Glomerular endothelial cell (primary cell): ENCODE measurements around the gene ZFPL1. TPM values are rescaled to one million over a fixed set of nuclear protein-coding genes. Genes with fewer than 3 reads are reported as not detected.

Experiments
- DNase-seq: peaks from one replicate; pipeline ENCODE4 v3.0.0-alpha.2; 2011; ENCODE audit warnings: low read depth, low spot score; ENCODE audit errors: extremely low read depth
- total RNA-seq: library from RNA; depleted of rRNA; stranded (reverse); fragments of >200 nt; gene quantifications from 2 replicates; pipeline ENCODE4 v1.2.3, GENCODE V29; 2015

The ZFPL1 gene
- total RNA-seq, 1 donor from 2014 or later = 49.8 TPM

DNA sequence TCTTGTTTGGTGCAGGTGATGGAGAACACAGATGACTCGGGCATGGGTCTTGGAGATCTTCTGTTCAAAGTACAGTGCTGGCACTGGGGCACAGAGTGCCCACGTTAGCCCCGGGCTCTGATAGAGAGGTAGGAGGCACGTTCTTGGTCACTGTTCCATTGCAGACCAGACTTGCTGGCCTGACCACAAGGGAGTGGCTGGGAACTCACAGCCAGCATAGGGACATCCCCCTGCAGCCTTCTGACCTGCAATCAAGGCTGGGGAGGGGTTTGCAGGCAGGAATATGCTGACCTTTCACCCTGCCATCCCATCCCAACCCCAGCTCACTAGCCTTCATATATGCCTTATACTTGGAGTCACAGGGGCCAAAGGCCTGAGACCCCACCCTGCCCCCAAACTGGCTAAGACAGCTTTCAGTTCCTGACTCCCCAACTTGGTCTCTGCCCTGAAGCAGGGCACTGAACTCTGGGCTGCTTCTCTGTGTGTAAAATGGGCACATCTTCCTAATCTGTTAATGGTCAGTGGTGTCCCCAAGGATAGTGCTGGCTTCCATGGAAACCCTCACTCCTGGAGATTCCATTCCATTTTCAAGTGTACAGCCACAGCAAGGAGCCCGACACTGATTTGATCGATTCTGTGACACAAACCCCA is 42.7 kb downstream of the ZFPL1 start:
- no peak for DNase-seq

DNA sequence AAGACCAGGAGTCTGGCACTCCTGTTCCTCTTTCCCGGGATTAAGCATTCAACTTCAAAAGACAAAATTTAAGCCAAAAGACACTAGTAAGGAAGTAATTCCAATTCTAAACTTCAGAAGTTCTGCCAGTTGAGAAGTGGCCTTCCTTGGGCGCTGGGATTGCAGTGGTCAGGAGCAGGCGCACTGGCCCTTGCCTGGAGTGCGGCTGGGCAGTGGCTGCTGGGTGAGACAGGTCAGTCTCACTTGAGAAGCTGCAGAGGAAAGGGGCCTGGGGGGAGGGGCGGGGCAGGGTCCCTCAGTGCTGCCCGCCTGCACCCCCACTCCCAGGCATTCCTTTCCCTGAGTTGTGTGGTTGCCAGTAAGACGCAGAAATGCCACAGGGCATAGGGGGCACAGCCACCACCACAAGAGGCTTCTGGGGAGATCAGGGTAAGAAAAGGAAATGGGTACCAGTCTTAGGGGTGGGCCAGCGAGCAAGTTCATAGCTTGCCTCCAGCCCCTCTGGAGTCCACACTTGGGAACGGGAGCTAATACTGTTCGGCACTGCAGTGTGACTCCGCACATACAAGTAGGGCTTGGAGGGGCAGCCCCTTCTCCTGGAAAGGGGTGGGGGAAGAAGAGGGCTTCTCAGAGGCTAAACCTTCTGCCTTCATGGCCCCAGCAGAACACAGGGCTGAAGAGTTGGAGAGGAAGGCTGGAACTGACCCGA is 43.6 kb downstream of the ZFPL1 start:
- DNase-seq = no peak

DNA sequence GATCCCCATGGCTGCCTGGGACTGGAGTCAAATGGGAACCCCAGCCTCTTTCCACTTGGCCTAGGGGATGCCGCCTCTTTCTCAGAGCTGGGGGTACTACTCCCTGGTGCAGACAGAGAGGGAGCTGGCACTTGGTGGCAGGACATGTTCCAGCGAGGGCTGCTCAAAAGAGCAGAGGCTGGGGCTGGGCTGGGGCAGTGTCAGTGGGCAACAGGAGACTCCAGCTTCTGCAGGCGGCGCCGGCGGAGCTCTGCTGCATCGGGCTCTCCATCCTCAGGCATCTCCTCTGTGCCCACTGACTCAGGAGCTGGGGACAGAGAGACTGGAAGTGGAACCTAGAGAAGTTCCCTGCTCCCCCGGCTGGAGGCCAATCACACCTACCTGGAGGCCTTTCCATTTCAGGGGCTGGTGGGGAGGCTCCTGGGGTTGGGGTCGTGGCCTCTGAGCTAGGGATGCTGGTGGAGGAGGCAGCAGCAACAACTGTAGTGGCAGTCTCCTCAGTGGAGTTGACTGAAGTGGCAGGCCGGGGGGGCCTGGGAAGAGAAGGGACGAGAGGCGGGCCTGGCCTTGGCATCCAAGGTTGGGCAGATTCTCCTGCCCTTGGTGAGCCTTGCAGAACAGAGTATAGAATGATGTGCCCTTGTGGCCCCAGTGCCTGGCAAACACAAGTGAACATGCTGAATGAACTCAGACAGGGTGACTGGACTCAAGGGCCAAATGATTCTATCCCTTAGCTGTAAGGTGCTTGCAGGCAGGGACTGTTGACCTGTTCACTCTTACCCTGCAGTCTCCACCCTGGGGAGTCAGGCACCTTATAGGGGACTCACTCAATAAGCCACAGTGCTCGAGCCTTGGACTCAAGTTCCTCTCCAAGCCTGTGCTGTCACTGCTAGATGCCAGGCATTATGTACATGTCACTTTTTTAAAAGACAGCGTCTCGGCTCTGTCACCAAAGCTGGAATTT is 44.4 kb downstream of the ZFPL1 start:
- no peak for DNase-seq

DNA sequence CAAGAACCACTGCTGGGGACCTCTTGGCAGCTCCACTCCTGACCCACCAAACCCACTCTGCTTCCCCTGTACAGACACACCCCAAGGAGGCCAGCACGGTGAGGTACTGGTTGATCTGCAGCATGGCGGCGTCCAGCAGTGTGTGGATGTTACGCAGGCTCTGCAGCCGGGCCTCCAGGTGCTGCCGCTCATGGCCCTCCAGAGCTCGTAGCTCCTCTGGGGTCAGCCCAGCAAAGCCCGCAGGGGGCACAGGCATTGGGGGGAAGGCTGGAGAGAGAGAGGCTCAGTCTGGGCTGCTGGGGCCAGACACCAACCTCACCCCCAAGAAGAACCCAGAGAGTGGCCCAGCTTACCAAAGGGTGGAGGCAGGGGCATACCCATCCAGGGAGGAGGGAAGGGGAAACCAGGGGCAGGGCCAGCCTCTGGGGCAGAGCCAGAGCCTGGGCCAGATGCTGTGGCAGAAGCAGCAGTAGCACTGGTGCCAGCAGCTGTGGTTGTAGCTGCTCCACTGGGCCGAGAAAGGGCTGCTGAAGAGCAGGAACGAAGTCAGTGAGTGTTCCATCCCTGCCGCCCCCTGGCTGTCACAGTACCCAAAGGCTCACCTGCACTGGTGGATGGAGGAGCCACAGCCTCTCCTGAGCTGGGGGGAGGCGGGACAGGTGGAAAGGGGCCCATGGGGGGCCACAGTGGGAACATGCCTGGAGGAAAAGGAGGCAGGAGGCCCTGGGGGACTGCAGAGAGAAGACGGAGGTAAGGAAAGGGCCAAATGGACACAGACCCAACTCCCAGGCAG is 45.8 kb downstream of the ZFPL1 start:
- DNase-seq = no peak

DNA sequence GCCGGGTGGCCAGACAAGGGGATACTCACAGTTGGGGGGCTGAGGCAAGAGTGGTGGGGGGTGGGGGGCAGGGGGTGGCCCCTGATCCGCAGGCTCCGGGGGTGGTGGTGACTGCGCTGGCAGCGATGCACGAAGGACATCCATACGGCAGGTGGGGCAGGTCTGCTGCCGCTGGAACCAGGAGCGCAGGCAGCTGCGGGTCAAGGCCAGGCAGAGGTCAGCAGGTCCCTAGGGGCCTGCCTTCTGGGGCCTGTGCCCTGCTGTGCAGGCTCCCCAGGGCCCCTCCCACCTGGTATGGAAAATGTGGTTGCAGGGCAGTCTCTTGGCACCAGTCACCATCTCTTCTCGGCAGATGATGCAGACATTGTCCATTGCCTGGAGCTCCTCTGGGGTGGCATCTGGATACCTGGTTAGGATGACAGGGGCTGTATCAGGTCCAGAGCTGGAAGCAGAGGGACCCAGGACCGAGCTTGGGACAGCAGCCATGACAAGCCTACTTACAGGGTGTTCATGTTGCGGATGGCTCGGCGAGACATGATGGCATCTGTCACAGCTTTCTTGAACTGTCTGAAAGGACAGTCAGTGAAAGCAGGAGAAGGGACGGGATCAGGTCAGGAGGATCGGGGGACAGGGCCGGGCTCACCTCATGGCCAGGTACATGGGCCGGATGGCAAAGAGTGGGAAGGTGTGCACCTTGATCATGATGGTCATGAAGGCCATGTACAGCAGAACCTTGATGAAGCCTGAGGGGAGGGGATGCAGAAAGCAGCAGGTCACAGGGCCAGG is 46.8 kb downstream of the ZFPL1 start:
- no peak for DNase-seq

GRCh38 chr11:65131417-65131776 is 47.4 kb downstream of the ZFPL1 start:
- no peak for DNase-seq

GRCh38 chr11:65131895-65132237 is 47.8 kb downstream of the ZFPL1 start:
- DNase-seq = no peak

DNA sequence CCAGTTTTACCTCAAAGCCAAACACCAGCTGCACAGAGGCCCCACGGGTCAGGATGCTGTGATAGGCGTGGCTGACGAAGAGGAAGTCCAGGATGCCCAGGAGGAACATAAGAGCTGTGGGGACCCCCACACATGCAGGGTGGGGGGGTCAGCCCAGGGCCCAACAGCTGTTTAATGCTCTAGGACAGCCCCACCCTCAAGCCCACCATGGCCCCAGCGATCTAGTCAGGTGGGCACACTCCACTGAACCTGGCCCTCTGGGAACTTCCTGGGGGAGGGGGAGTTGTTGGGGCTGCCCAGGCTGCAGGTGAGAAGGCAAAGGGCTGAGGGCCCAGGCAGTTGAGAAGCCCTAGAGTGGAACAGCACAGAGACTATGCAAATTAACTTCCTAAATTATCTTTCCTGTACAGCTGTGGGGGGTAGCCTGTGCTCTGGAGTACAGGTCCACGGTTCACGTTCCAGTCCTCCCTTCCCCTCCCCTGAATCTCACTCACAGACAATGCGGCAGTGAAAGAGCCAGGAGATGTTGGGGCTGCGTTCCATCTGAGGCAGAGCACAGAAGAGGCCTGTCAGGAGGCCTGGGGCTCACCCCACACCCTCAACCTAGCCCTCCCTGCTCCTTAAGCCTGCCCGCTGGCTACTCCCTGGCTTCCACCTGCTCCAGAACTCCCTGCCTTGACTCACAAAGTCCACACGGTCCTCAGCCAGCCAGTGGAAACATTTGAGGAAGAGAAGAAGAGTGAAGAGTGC is 48.4 kb downstream of the ZFPL1 start:
- DNase-seq = no peak

GRCh38 chr11:65132988-65133700 is 49.1 kb downstream of the ZFPL1 start:
- no peak for DNase-seq

DNA sequence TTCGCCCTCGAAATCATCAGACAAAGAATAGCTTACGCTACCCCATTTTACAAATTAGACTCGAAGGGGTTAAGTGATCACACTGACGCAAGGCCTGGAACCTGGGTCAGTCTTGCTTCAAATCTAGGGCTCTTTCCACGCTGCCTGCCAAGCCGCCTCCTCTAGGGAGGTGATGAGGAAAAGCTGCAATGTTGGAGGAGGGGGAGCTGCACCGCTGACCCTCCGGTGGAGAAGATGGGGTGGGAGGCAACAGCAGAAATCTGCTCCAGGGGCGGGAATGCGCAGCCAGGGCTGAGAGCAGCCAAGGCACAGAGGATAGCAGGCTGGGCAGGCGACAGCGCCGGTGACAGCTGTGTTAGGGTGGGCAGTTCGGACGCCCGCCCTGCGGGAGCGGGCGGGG is 49.7 kb downstream of the ZFPL1 start:
- no peak for DNase-seq

- DNase-seq = no peak
Observed at GRCh38 chr11:65134240-65134951, 50.4 kb downstream of the ZFPL1 start, which contains the start of gene SYVN1. Gene SYVN1 (minus strand): TSS chr11:65134519. CDS start chr11:65133601, 918 bp downstream.

DNA sequence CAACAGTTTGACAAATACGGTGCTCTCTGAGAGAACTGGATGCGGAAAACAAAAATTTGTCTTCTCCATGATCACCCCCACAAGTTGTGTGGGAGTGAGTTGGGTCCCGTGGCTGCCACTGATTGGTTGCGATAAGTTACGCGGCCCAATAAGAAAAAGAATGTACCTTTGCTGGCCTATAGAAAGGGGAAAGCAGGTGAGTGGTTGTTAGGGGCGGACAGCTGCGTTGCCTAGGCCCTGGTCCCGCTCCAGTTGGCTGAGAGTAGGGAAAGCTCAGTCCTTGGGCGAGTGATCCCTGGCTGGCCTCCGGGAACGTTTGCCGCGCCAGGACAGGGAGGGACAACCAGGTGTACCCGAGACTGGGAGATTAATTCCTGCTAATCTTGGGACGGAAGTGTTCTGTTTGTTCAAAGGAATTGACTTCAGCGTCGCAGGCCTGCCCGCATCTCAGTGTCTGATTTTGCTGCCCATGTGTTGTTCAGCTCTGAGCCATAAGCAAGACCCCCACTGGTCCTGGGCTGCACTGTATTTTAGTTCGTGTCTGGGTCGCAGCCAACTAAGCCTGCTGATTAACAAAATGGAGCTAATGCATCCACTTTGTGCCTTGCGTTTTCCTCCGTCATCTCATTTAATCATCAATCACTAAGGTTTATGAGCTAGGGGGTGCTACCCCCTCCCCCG is 51.1 kb downstream of the ZFPL1 start:
- DNase-seq = peak; percentile 85

- no peak for DNase-seq
Observed at GRCh38 chr11:65135633-65136145, 51.7 kb downstream of the ZFPL1 start.

DNA sequence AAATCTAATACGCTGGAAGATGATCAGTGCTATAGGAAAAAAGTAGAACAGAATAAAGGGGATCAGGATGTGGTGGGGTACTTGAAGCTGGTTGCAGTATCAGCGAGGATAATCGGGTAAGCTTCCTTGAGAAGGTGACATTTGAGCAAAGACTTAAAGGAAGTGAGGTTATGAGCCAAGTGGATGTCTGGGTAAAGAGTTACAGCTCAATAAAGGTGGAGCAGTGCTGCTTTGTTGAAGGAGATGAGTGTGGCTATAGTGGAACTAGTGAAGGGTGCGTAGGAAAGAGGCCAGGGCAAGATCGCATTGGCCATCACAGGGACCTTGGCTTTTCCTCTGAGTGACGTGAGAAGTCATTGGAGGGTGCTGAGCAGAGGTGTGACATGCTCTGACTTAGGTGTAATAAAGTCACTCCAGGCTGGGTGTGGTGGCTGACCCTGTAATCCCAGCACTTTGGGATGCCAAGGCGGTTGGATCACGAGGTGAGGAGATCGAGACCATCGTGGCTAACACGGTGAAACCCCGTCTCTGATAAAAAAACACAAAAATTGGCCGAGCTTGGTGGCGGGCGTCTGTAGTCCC is 52.6 kb downstream of the ZFPL1 start:
- DNase-seq = no peak
